ENCODE results near the gene INPP5A.

The INPP5A gene

GRCh38 chr10:132705173-132705572 lies 167.6 kb downstream of the INPP5A start:
- FAIRE-seq (no peak), DNase-seq (ENCODE audit: extremely low spot score, insufficient read length, low read depth) (no peak)

GRCh38 chr10:132705943-132706342 lies 168.4 kb downstream of the INPP5A start:
- FAIRE-seq (no peak), DNase-seq (ENCODE audit: extremely low spot score, insufficient read length, low read depth) (no peak)

GRCh38 chr10:132706701-132707100 lies 169.1 kb downstream of the INPP5A start:
- FAIRE-seq (no peak), DNase-seq (ENCODE audit: extremely low spot score, insufficient read length, low read depth) (no peak)

- FAIRE-seq (no peak), DNase-seq (ENCODE audit: extremely low spot score, insufficient read length, low read depth) (no peak)
Measured at GRCh38 chr10:132707121-132707775, 169.7 kb downstream of the INPP5A start.

GRCh38 chr10:132707776-132708171 lies 170.2 kb downstream of the INPP5A start:
- no peak for FAIRE-seq

GRCh38 chr10:132708441-132708840 lies 170.9 kb downstream of the INPP5A start:
- no peak for FAIRE-seq

More at GRCh38 chr10:132707776-132708171, 170.2 kb downstream of the INPP5A start:
- DNase-seq (ENCODE audit: extremely low spot score, insufficient read length, low read depth) = no peak

GRCh38 chr10:132708936-132709335 lies 171.3 kb downstream of the INPP5A start:
- FAIRE-seq = no peak
- DNase-seq (ENCODE audit: extremely low spot score, insufficient read length, low read depth) = no peak

More at GRCh38 chr10:132708441-132708840, 170.9 kb downstream of the INPP5A start:
- DNase-seq (ENCODE audit: extremely low spot score, insufficient read length, low read depth) = no peak

- DNase-seq (ENCODE audit: extremely low spot score, insufficient read length, low read depth) = no peak
- no peak for FAIRE-seq
Measured at GRCh38 chr10:132709471-132709951, 171.9 kb downstream of the INPP5A start.

GRCh38 chr10:132710036-132710686 lies 172.6 kb downstream of the INPP5A start:
- FAIRE-seq (no peak), DNase-seq (ENCODE audit: extremely low spot score, insufficient read length, low read depth) (no peak)

- DNase-seq (ENCODE audit: extremely low spot score, insufficient read length, low read depth) = no peak
Measured at GRCh38 chr10:132710746-132711612, 173.4 kb downstream of the INPP5A start.

GRCh38 chr10:132711613-132712121 lies 174.1 kb downstream of the INPP5A start:
- FAIRE-seq (no peak), DNase-seq (ENCODE audit: extremely low spot score, insufficient read length, low read depth) (no peak)

More at GRCh38 chr10:132710746-132711612, 173.4 kb downstream of the INPP5A start:
- FAIRE-seq = no peak

GRCh38 chr10:132712291-132712690 lies 174.7 kb downstream of the INPP5A start:
- FAIRE-seq = no peak
- DNase-seq (ENCODE audit: extremely low spot score, insufficient read length, low read depth) = no peak

GRCh38 chr10:132712743-132713142 lies 175.2 kb downstream of the INPP5A start:
- DNase-seq (ENCODE audit: extremely low spot score, insufficient read length, low read depth) (no peak), FAIRE-seq (no peak)

GRCh38 chr10:132713421-132714095 lies 176.0 kb downstream of the INPP5A start:
- FAIRE-seq = no peak
- DNase-seq (ENCODE audit: extremely low spot score, insufficient read length, low read depth) = no peak

- FAIRE-seq (no peak), DNase-seq (ENCODE audit: extremely low spot score, insufficient read length, low read depth) (no peak)
Measured at GRCh38 chr10:132714096-132714985, 176.8 kb downstream of the INPP5A start.

- FAIRE-seq (no peak), DNase-seq (ENCODE audit: extremely low spot score, insufficient read length, low read depth) (no peak)
Measured at GRCh38 chr10:132714986-132715775, 177.6 kb downstream of the INPP5A start.

GRCh38 chr10:132715776-132716680 lies 178.4 kb downstream of the INPP5A start:
- no peak for FAIRE-seq
- no peak for DNase-seq (ENCODE audit: extremely low spot score, insufficient read length, low read depth)

Data from GM18507 (cell line).